Common myeloid progenitor, CD34-positive (primary cell): ENCODE results near the gene HRH3.
A peak's percentile ranks its signal among the peaks of the same experiment; 100 is the strongest.

ENCODE experiments used
- CTCF ChIA-PET: fragments of 350-600 bp; sonication (Branson Sonifier 250); formaldehyde crosslinking; loops from one replicate; lab custom pipeline; 2021; ENCODE audit warnings: antibody characterized with exemption; lab: Charles Lee
- POLR2A ChIA-PET: fragments of 350-600 bp; sonication (Branson Sonifier 250); formaldehyde crosslinking; loops from one replicate; lab custom pipeline; 2021; ENCODE audit warnings: antibody characterized with exemption; lab: Charles Lee
- DNase-seq, 3 donors: peaks; one replicate each; pipeline versions ENCODE4 v3.0.0 to v3.0.0-alpha.2; 2013
- H3K27ac ChIP-seq, 2 experiments: 1 replicate in 1 of 2; 2 replicates in 1 of 2; pipeline ENCODE4 v1.7.0; 2013; ENCODE audit warnings: inconsistent platforms in 2 of 2, low read length in 2 of 2, mild to moderate bottlenecking in 2 of 2, low read depth in 1 of 2, moderate library complexity in 1 of 2; ENCODE audit not compliant: severe bottlenecking in 2 of 2, insufficient read depth in 1 of 2, poor library complexity in 1 of 2
- H3K27me3 ChIP-seq, 5 experiments: replicated peaks in 2 of 5; 1 replicate in 3 of 5; 2 replicates in 2 of 5; pipeline versions ENCODE4 v1.6.1 to v1.7.0; 2013; ENCODE audit warnings: low read length in 4 of 5, mild to moderate bottlenecking in 2 of 5, moderate library complexity in 2 of 5, inconsistent platforms in 1 of 5; ENCODE audit not compliant: insufficient read depth in 5 of 5, control insufficient read depth in 4 of 5
- H3K36me3 ChIP-seq, 4 experiments: 1 replicate in 2 of 4; 2 replicates in 2 of 4; pipeline versions ENCODE4 v1.6.1 to v1.7.0; 2013; ENCODE audit warnings: low read length in 3 of 4, control low read depth in 1 of 4, mild to moderate bottlenecking in 1 of 4; ENCODE audit not compliant: control insufficient read depth in 4 of 4, insufficient read depth in 4 of 4
- H3K4me1 ChIP-seq, 4 experiments: 1 replicate in 3 of 4; 2 replicates in 1 of 4; pipeline versions ENCODE4 v1.6.1 to v1.7.1; 2013; ENCODE audit warnings: low read length in 3 of 4, mild to moderate bottlenecking in 3 of 4, control low read depth in 1 of 4, inconsistent platforms in 1 of 4, moderate library complexity in 1 of 4; ENCODE audit not compliant: control insufficient read depth in 4 of 4, insufficient read depth in 4 of 4; ENCODE audit errors: control extremely low read depth in 1 of 4
- H3K4me3 ChIP-seq, 7 experiments: 1 replicate in 4 of 7; 2 replicates in 3 of 7; pipeline versions ENCODE4 v1.5.1 to v1.7.0; 2013; ENCODE audit warnings: mild to moderate bottlenecking in 7 of 7, low read length in 6 of 7, moderate library complexity in 6 of 7, inconsistent platforms in 2 of 7, low read depth in 2 of 7, control low read depth in 1 of 7; ENCODE audit not compliant: insufficient read depth in 4 of 7, control insufficient read depth in 1 of 7; ENCODE audit errors: extremely low read depth in 1 of 7
- H3K9me3 ChIP-seq, 5 experiments: 1 replicate in 4 of 5; 2 replicates in 1 of 5; pipeline versions ENCODE4 v1.6.1 to v1.7.1; 2013; ENCODE audit warnings: low read length in 4 of 5, mild to moderate bottlenecking in 2 of 5, inconsistent platforms in 1 of 5, low read depth in 1 of 5, moderate library complexity in 1 of 5; ENCODE audit not compliant: control insufficient read depth in 4 of 5, insufficient read depth in 2 of 5; ENCODE audit errors: control extremely low read depth in 1 of 5
- WGBS: methylation state at CpG from one replicate; pipeline ENCODE4 v1.1.5; 2013; ENCODE audit not compliant: insufficient coverage; 5-methylcytosine and 5-hydroxymethylcytosine counted together

The HRH3 gene

DNA sequence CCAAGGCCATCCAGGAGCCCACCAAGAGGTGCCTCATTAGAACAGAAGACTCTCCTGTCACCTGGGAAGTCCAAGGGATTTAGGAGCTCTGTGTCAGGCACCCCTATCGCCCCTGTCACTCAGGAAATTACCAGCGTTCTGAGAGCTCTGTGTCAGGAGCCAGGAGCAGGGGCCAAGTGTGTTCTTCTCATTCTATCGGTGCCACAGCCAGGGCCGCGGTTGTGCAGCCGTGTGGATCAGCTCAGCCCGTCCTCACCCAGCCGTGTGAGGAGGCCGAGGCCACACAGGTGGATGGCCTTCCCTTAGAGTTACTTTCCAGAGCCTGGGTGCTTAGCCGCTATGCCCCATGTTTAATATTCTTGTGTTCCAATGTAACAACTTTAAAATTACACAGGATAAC is 27.4 kb downstream of the HRH3 start:
- H3K4me3 ChIP-seq: no peak overlapping the region
- 92% methylated on average over 9 of the region's 10 CpGs for WGBS
- no peaks in the 10 kb centered on the region for H3K27me3 ChIP-seq
- no peak for DNase-seq
- H3K27ac ChIP-seq: no peak overlapping the region
- ChIA-PET CTCF (no interaction called here), POLR2A (no interaction called here)
- H3K4me1 ChIP-seq: no peaks in the 10 kb centered on the region
- H3K36me3 ChIP-seq: peaks cover 3 to 42% (median 20%) of the 10 kb centered on the region in 4 experiments
- no peaks in the 10 kb centered on the region for H3K9me3 ChIP-seq

DNA sequence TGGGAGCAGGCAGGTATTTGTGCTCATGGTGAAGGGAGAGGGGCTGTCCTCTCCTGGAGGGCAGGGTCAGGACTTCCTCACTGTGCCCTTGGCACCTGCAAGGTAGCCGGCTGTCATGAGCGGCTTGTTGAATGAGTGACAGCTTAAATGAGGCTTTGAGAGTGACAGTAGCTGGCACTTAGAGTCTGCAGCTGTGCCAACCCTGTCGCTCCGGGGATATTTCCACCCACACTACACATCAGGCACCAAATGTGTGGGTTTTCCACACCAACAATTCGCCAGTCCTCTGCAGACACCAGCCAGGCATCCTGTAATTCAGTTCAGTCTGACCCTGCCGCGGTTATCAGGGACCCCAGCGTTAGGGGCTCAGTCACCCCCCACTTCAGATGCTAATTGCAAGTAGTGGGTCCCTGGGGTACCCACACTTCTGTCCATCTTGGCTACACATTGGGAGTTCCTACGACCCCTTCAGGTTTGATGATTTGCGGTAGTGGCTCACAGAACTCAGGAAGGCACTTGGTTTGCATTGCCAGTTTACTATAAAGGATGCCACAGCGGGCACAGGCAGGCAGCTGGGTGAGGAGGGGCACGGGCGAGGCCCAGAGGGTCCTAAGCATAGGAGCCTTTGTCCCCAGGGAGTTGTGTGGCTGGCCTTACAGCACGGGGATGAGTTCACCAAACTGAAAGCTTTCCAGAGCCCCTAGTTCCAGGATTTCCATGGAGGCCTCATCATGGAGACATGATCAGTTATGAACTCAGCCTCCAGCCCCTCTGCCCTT is 28.1 kb downstream of the HRH3 start:
- ChIA-PET CTCF (interaction anchor here (0.6 kb wide), 1 partner anchor 21 kb away, joined by 3 read pairs; no protein-coding TSS in a partner anchor), POLR2A (no interaction called here)
- H3K4me3 ChIP-seq: no peak overlapping the region
- no peaks in the 10 kb centered on the region for H3K9me3 ChIP-seq
- H3K27me3 ChIP-seq: no peaks in the 10 kb centered on the region
- 95% methylated on average over 11 of the region's 14 CpGs for WGBS
- peaks cover 3 to 41% (median 18%) of the 10 kb centered on the region in 4 experiments for H3K36me3 ChIP-seq
- no peaks in the 10 kb centered on the region for H3K4me1 ChIP-seq
- DNase-seq: no peak
- H3K27ac ChIP-seq: no peak overlapping the region

DNA sequence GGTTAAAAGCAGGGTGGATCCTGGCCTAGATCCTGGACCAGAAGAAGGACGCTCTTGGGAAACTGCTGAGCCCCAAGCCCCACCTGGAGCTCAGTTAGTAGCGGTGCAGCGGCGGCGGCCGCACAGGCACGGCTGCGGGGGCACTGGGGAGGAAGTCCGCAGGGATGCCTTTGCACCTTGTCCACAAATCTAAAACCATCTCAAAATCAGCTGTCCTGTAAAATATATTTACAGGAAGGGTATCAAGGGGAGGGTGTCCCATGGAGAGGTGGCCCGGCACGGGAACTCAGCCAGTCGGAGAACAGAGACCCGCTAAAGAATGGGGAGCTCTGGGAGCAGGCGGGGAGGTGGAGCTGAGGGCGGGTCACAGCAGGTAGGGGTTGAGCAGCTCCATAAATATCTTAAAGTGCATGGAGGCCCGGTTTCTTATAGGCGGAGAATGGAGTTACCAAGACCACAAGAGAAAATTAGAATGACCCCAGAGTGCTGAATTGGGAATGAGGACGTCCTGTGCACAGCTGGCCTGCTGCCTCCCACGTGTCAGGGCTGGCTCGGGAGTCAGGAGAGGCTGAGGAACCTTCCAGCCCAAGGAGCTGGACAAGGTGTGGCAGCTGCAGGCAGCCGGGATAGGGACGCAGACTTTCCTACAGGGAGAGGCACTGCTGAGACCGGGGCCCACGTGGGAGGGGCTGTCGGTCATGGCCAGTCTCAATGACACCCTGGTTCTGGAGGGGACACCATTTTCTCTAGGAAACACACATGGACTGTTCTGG is 29.3 kb downstream of the HRH3 start:
- H3K4me1 ChIP-seq: no peaks in the 10 kb centered on the region
- peaks cover 3 to 39% (median 16%) of the 10 kb centered on the region in 4 experiments for H3K36me3 ChIP-seq
- no peaks in the 10 kb centered on the region for H3K27me3 ChIP-seq
- H3K4me3 ChIP-seq: no peak overlapping the region
- H3K9me3 ChIP-seq: no peaks in the 10 kb centered on the region
- H3K27ac ChIP-seq: no peak overlapping the region
- WGBS: over 99% methylated on average over 17 of the region's 25 CpGs
- CTCF ChIA-PET: interaction anchor here (0.6 kb wide), 1 partner anchor 20 kb away, joined by 3 read pairs; no protein-coding TSS in a partner anchor
- POLR2A ChIA-PET: no interaction called here
- DNase-seq: no peak

DNA sequence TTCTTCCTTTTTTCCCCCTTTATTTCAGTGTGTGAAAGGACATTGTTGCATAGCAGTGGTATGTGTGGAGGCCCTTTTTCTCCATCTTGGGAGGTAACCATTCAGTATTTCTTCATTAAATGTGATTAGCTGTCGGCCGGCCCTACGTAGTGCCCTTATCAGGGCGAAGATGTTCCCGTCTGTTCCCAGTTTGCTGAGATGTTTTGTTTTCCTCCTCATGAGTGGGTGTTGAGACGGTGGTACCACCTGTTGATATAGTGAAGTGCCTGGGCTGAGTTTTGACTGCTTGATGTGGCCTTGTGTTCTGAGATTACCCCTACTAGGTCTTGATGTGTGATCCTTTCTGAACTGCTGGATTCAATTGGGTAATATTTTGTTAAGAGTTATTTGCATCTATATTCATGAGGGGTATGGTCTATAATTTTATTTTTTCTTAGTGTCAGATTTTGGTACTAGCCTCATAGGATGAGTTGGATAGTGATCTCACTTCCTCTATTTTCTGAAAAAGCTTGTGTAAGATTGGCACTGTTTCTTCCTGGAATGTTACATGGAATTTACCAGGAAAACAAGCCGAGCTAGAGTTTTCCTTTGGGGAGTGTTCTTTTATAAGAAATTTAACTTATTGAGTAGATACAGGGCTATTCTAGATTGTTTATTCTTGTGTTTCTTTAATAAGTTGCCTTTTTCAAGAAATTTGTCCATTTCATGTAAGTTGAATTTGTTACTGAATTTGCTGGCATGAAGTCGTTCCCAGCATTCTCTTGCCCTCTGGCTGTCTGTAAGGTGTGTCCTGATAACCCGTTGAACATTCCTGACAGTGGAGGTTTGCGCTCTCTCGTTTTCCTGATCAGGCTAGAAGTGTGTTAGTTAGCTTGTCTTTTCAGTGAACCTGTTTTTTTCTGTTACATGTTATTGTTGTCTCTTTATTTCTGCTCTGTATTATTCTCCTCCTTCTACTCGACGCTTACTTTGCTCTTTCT is 32.9 kb downstream of the HRH3 start:
- Histone ChIP-seq H3K4me3 (no peak overlapping the region), H3K9me3 (no peaks in the 10 kb centered on the region), H3K27ac (no peak overlapping the region), H3K4me1 (peaks cover 5 to 15% (median 9%) of the 10 kb centered on the region in 4 experiments), H3K36me3 (peaks cover 0 to 28% (median 7%) of the 10 kb centered on the region in 4 experiments), H3K27me3 (no peaks in the 10 kb centered on the region)
- DNase-seq: no peak
- ChIA-PET POLR2A (interaction anchor here (0.6 kb wide), 1 partner anchor 23 kb away, joined by 3 read pairs; no protein-coding TSS in a partner anchor), CTCF (interaction anchor here (1.1 to 1.2 kb wide), 2 partner anchors 31 to 37 kb away, joined by 3 to 5 read pairs; no protein-coding TSS in a partner anchor)
- 99% methylated on average over 10 of the region's 13 CpGs for WGBS

- no peak for DNase-seq
- peaks cover 9 to 22% (median 15%) of the 10 kb centered on the region in 4 experiments for H3K4me1 ChIP-seq
- no peaks in the 10 kb centered on the region for H3K9me3 ChIP-seq
- ChIA-PET CTCF (no interaction called here), POLR2A (no interaction called here)
- no peaks in the 10 kb centered on the region for H3K27me3 ChIP-seq
- no peak overlapping the region for H3K4me3 ChIP-seq
- H3K27ac ChIP-seq: no peak overlapping the region
- H3K36me3 ChIP-seq: peaks cover 0 to 17% (median 5%) of the 10 kb centered on the region in 4 experiments
- WGBS: 100% methylated on average over 1 of the region's 3 CpGs
Measured at GRCh38 chr20:62186096-62186426, 34.0 kb downstream of the HRH3 start.

DNA sequence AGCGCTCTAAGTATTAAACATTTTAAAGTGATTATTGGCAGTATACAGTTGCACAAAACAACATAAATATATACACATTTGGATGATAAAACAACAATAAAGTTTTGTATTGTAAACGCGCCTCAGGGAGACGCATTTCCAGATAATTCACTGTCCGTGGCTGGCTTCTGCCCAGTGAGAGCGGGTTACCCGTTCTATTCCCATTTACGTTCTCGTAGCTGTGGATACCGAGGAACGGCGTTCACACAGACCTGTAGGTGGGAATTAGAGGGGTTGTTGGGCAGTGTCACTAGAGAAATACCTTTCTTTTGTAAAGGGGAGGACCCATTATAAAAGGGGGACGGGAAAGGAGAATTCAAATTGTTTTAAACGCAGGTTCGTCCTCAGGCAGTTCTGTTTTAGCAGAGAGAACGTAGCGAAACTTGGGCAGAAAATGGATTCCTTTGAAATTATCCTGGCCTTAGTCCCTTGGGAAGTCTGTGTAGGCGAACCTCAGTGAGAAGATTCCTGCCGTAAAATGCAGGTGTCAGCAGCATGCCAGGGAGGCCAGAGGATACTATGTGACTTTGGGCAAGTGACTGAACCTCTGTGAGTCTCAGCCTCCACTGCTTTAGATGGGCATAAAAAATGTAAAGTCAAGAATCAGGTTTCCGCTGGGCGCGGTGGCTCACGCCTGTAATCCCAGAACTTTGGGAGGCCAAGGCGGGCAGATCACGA is 36.5 kb downstream of the HRH3 start:
- ChIA-PET CTCF (no interaction called here), POLR2A (no interaction called here)
- no peak for DNase-seq
- Histone ChIP-seq H3K4me3 (peak overlapping the region; percentile 72 to 99 (median 87)), H3K4me1 (peaks cover 9 to 22% (median 15%) of the 10 kb centered on the region in 4 experiments), H3K9me3 (no peaks in the 10 kb centered on the region), H3K27ac (peak overlapping the region; percentile 97 to 99), H3K36me3 (peaks cover 2 to 14% (median 5%) of the 10 kb centered on the region in 4 experiments), H3K27me3 (no peaks in the 10 kb centered on the region)
- 43% methylated on average over 18 of the region's 25 CpGs for WGBS
